OCI-LY1 (cell line): ENCODE measurements around the gene TMEM89.

Experiments
- EZH2 ChIP-seq: fragments of 200-600 bp; sonication (generic), shearing (Covaris generic); IDR thresholded peaks from 2 replicates; pipeline ENCODE4 v1.8.0; 2017; ENCODE audit warnings: borderline replicate concordance, mixed run types, mild to moderate bottlenecking, antibody characterized with exemption, low read length, moderate library complexity, mixed read lengths
- TF ChIP-seq, protein P1 (sequence below): fragments of 200-600 bp; sonication (generic), shearing (Covaris generic); IDR thresholded peaks from 2 replicates; pipeline ENCODE4 v1.5.1; 2017; ENCODE audit warnings: mild to moderate bottlenecking, antibody characterized with exemption, low read length, moderate library complexity, mixed read lengths

DNA sequence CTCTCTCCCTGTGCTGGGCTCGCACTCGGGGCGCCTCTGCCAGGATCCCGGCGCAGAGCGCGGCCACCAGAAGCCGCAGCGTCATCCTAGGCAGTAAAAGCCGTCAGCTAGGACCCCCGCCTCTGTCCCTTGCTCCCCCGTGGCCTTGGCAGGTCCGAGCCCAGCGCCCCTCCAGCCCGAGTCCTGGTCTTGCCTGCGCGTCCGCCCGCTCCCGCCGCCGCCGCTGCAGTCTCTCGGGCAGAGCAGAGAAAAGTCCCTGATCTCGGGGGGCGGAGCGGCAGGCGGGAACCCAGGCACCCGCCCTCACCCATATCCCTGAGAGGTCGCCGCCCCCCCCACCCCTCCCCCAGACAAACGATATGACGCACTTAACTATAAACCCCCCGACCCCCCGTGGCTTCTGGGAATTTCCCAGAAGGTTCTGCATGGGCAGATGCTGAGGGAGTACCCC lies 26.5 kb downstream of the TMEM89 start, which contains the start of gene COL7A1:
- TF ChIP-seq, protein P1, sequence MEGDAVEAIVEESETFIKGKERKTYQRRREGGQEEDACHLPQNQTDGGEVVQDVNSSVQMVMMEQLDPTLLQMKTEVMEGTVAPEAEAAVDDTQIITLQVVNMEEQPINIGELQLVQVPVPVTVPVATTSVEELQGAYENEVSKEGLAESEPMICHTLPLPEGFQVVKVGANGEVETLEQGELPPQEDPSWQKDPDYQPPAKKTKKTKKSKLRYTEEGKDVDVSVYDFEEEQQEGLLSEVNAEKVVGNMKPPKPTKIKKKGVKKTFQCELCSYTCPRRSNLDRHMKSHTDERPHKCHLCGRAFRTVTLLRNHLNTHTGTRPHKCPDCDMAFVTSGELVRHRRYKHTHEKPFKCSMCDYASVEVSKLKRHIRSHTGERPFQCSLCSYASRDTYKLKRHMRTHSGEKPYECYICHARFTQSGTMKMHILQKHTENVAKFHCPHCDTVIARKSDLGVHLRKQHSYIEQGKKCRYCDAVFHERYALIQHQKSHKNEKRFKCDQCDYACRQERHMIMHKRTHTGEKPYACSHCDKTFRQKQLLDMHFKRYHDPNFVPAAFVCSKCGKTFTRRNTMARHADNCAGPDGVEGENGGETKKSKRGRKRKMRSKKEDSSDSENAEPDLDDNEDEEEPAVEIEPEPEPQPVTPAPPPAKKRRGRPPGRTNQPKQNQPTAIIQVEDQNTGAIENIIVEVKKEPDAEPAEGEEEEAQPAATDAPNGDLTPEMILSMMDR: no peak
- no peak for TF ChIP-seq EZH2
